Activated CD4-positive, alpha-beta T cell treated with anti-CD3 and anti-CD28 coated beads, Interleukin-2, amount 50 U/mL, for 24 hours (primary cell): Measurements from ENCODE around the gene EFNA4.

ENCODE experiments used
- DNase-seq, 2 donors: peaks; one replicate each; pipeline ENCODE4 v3.0.0-alpha.2; 2020; ENCODE audit warnings: low read depth in 1 of 2, low spot score in 1 of 2

EFNA4 gene

DNA sequence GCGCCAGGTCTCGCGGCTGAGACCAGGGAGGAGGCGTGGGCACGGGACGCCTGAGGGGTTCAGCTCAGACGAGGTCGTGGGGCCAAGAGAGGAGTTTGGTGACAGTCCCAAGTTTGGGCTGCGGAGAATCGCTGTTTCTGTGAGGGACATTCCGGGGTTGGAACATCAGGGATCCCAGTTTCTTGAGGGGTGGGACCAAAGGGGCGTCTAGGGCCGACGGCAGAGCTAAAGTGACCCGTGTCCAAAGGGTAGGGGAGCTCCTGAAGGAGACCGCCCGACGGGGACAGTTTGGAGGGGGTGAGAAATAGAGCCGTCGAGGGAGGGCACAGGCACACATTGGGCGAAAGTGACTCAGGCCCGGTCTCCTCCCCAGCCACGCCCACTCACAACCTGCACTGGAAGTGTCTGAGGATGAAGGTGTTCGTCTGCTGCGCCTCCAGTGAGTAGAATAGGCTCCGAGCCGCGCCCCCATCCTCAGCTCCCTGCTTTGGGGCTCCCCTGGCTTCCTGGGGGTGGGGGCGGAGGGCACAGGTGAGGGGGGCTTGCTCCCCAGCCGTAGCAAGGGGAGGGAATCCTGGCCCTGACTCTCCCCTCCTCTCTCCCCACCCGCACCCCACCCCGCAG is 22.1 kb downstream of the EFNA4 start:
- peak; percentile 52 to 70 for DNase-seq

DNA sequence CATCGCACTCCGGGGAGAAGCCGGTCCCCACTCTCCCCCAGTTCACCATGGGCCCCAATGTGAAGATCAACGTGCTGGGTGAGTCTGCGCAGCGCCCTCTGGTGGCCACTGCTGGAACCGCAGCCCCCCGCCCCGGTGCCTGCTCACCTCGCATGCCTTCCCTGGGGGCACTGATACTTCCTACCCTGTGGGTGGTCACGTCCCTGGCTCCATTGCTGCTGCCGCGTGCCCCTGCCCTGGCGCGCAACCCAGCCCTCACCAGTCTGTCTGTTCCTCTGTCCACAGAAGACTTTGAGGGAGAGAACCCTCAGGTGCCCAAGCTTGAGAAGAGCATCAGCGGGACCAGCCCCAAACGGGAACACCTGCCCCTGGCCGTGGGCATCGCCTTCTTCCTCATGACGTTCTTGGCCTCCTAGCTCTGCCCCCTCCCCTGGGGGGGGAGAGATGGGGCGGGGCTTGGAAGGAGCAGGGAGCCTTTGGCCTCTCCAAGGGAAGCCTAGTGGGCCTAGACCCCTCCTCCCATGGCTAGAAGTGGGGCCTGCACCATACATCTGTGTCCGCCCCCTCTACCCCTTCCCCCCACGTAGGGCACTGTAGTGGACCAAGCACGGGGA is 22.7 kb downstream of the EFNA4 start:
- DNase-seq: peak; percentile 68 to 73

DNA sequence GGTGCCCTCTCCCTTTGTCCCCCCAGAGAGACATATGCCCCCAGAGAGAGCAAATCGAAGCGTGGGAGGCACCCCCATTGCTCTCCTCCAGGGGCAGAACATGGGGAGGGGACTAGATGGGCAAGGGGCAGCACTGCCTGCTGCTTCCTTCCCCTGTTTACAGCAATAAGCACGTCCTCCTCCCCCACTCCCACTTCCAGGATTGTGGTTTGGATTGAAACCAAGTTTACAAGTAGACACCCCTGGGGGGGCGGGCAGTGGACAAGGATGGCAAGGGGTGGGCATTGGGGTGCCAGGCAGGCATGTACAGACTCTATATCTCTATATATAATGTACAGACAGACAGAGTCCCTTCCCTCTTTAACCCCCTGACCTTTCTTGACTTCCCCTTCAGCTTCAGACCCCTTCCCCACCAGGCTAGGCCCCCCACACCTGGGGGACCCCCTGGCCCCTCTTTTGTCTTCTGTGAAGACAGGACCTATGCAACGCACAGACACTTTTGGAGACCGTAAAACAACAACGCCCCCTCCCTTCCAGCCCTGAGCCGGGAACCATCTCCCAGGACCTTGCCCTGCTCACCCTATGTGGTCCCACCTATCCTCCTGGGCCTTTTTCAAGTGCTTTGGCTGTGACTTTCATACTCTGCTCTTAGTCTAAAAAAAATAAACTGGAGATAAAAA is 23.5 kb downstream of the EFNA4 start:
- DNase-seq: no peak

DNA sequence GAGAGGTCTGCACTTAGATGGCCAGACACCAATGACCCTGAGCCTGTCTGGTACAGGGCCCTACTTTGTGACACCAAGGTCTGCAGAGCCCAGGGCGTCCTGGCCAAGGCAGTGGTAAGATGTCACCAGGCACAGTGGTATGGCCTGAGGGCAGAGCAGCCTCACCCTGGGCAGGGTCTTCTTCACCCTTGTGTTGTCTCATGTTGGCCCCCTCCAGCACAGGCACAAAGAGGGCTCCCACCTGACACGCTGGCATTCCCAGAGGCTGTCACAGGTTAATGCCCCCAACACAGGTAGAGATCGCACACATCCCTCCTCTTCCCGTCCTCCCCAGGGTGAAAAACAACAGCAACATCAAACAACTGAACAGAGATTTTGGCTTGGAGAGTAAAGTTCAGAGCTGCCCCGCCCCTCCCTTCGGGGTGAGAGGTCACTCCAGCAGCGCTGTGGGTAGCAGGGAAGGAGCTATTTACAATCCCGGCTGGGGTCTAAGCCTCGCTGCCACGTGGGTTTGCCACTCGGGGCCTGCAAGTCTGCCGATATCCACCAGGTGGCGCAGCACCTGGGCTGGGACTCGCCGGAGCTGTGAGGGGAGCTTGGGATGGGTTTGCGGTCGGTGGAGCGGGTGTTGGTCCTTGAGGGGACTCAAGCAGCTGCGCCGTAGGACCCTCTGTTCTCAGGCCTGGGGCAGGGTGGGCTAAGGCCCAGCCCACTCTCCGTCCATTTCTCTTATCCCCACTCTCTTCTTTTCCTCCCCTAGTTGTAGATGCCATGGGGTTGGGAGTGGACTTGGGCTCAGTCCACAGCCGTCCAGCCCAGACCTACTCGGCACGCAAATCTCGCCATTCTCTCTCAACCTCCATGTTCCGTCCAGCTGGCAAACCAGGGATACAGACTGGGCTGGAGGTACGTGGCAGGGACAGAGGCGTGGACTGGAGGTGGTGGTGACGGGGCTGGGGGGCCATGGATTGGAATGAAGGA is 27.8 kb downstream of the EFNA4 start:
- peak; percentile 79 to 85 for DNase-seq

DNA sequence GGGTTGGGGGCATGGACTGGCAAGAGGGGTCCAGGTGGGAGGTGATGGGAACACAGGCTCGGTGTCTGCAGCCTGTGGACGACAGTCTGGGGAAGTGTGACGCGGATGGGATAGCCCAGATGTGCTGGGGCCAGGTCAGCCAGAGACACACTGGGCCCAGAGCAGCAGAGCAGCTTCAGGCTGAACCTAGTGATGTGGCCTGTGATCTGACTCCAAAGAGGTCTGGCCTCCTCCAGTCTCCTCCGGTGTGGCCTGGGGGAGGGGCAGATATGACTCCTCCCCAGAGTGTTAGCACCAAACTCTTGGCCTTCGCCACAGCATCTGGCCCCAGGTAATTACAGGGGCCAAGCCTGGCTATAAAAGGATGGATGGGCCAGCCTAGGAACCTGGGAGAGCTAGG is 28.6 kb downstream of the EFNA4 start:
- no peak for DNase-seq

DNA sequence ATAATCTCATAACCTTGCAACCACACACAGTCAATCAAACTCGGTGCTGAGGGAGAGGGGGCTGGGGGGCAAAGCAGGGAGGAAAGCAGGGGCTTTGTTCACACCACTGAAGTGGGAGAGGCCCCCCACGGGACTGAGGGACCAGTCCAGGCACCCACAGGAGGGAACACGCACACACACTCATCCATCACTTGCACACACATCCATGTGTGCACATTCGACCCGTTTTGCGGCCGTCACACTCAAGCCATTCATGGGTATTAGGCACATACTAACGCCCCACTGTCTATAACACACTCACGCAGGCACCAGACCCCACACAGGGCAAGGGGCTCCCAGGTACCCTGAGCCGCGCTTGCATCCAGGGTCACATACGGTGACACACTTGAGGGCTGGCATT is 29.1 kb downstream of the EFNA4 start:
- DNase-seq: no peak

DNA sequence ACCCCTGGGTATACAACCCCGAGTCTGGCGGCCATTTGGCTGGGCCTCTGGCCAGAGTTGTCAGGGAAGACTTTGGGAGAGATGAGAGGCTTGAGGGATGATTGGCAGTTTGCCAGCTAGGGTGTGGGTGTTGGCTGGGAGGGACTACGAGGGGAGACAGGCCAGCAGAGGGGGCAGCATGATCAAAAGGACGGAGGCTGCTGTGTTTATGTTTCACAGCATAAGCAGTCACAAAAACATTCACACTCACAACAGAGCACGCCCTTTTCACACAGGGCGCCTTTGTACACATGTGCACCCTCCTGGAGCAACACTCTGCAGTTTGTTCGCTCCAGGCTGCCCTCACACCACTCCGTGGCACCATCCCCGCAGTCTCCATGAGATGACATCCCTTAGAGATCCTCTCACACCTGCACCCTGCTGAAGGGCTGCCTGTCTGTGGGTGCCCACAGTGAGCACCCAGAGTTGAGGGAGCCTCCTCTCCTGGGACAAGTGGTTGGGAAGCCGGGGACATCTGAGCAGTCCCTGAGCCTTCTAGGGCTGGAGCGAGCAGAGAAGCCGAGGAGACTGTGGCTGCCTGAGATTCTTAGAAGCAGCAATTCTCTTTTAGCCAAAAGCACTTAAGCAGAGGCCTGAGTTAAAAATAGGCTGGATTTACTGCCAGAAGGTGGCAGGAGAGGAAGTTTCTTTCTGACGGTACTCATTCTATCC is 30.5 kb downstream of the EFNA4 start:
- DNase-seq: no peak

DNA sequence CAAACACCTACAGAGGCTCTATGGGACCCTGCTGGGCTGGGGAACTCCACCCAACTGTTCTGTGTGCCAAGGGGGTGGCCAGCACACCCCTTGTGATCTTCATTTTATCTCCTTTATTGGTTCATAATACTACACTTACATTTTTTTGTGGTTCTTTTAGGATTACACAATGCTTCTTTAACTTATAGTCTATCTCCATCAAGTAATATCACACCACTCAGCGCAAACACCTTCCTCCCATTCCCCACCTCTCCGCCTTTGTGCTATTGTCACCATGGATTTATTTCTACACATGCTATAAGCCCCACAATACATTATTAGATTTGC is 31.0 kb downstream of the EFNA4 start:
- DNase-seq: no peak

DNA sequence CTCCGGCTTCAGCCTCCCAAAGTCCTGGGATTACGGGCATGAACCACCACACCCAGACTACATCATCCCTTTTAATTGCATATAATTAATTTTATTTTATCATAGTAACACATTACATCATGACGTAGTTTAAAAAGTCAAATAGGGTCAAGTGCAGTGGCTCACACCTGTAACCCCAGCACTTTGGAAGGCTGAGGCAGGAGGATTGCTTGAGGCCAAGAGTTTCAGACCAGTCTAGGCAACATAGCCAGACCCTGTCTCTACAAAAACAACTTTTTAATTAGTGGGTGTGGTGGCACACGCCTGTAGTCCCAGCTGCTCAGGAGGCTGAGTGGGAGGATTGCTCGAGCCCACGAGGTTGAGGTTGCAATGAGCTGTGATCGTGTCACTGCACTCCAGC is 35.8 kb downstream of the EFNA4 start:
- DNase-seq: no peak

DNA sequence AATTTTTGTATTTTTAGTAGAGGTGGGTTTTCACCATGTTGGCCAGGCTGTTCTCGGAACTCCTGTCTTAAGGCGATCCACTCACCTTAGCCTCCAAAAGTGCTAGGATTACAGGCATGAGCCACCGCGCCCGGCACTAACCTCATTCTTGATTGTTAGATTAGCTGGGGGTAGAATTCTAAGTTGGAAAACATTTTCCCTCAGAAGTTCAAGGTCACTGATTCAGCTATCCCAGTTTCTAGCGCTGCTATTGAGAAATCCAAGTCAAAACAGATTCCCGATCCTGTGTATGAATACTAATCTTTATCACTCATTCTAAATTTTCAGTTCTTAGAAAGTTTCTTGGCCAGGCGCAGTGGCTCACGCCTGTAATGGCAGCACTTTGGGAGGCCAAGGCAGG is 39.8 kb downstream of the EFNA4 start:
- no peak for DNase-seq

DNA sequence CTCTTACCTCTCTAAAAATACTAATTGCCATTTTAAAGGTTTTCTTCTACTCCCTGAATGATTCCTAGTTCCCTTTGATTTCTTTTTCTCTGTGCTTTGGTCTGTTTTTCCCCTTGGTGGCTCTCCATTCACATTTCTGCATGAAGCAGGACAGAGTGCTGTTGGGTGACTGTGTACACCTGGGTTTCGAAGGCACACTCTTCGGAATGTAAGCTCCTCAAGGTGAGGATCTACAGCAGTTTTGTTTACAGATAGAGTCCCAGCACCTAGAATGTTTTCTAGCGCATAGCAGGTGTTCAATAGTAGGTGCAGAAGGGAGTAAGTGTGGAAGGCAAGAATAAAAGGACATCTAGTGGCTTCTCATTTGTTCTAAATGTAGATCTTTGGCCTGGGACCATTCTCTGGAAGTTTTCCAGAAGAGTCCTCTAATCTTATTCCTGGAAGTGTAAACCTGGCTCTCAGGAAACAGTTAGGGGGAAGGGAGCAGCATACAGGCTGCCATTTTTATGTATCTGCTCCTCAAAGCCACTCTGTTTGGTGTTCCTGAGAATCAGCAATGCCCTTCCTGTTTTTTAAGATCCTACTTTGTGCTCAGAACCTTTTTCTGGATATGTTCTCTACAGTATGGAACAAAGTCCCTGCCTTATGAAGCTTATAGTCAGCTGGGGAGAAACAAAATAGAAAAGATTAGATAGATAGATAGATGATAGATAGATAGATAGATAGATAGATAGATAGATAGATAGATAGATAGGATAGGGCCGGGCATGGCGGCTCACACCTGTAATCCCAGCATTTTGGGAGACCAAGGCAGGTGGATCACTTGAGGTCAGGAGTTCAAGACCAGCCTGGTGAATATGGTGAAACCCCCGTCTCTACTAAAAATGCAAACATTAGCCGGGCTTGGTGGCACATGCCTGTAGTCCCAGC is 41.3 kb downstream of the EFNA4 start:
- DNase-seq: no peak

DNA sequence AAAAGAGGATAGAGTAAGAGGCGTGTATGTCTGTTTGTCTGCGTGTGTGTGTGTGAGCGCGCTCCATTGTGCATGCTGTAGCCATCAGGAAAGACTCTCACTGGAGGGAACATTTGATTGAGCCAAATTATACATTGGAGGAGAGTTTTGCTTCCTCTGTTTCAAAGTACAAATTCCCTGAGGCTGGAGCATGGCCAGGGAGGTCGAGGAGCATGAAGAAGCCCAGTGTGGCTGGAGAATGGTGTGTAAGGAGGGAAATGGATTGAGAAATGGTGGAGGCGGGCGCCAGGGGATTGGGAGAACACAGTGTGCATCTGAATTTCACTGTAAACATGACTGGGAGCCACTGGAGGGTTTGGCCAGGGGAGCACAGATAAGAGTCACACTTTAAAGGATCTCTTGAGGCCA is 42.1 kb downstream of the EFNA4 start:
- no peak for DNase-seq

DNA sequence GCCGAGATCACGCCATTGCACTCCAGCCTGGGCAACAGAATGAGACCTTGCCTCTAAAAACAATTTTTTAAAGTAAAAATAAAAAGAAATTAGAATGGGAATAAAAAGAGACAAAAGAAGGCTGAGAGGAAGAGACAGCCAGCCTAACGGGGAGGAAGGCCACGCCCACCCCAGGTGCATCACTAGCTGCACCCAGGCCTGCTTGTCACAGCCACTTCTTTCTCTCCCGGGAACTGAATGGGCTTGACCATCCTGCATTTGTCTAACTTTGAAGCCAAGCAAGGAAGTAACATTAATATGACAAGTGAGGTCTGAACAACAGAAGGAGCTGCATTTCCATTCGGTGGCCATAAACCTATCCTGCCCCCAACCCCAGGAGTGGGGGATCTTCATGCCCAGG is 43.3 kb downstream of the EFNA4 start:
- DNase-seq: no peak

DNA sequence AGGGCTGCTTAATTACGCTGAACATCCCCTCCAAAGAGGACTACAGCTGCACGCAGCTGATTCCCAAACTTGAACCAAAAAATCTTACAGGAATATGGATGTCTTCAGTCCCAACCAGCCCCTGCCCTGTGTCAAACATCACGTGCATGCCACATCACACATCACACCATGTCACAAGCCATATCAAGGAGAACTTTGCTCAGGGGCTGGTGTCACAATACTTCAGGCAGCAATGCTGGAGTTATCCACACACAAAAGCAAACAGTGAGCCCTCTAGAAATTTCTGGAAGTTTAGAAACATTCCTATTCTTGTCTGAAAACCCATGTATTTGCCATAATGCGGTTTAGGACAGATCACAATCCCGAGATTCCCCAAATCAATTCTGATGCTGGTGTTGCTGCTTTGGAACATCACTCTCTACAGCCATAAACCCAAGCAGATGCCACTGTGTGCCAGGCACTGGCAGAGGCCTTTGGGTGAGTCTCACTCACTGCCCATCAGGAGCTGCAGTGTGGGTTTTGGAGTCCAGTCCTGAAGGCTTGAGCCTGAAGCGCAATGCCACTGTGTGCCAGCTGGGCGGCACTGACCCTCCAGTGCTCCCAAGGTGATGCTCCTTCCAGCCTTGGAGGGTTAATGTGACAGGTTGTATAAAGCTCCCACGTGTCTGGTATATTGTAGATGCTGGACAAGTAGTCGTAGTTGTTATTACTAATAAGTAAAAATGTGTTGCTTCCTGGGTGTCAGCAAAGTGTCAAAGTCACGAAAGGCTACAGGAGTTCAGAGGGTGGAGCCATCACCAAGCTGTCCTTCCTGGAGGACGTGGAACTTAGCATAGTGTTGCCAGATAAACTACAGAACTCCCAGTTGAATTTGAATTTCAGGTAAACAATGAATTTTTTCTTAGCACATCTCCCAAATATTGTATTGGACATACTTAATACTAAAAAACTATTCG is 44.0 kb downstream of the EFNA4 start:
- no peak for DNase-seq

DNA sequence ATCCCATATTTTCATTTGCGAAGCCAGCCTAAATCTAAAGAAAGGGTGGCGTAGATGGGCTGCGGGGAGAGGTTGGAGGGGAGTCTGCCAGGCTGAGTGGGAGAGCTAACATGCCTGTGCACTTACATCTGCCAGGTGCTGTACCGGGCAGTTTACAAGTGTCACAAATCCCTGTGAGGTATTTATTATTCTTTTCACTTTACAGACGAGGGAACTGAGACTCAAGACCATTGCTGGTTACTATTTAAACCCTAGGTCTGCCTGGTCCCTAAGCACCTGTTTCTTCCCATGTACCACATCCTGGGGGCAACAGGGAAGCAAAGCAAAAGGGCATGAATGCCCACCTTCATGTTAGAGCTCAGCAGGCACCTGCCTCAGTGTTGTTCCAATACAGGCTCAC is 44.8 kb downstream of the EFNA4 start:
- DNase-seq: no peak

DNA sequence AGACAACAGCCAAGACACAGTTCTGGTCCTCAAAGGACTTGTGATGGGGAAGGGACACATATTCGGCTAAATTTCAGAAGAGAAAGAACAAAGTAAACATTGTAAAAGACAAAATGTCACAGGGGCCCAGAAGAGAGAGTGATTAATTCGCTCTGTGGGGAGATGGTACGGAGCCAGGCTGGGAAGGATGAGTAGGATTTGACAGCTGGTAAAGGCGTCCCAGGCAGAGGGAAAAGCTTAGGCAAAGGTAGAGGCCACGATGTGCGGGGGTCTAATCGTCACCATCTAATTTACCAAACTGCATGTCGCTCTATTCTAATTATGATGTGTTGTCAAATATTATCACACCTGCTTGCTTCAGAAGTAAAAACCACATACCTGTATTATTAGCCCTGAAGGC is 46.8 kb downstream of the EFNA4 start:
- DNase-seq: no peak

DNA sequence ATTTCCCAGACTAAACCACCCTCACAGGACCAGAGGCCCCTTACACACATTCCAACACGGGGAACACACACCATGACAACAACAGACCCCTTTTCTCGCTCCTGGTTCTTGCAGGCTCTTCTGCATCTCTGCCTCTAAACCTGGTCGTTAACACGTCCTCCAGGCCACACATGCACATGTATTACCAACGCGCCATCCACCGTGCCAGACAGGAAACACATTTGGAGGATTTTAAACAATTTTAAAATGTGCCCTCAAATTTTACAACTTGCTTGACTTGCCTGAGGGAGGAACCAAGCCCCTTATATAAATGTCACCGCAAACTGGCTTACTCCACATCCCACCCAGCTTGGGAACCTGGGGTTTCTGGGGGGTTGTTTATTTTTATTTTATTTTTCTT is 47.3 kb downstream of the EFNA4 start:
- no peak for DNase-seq

DNA sequence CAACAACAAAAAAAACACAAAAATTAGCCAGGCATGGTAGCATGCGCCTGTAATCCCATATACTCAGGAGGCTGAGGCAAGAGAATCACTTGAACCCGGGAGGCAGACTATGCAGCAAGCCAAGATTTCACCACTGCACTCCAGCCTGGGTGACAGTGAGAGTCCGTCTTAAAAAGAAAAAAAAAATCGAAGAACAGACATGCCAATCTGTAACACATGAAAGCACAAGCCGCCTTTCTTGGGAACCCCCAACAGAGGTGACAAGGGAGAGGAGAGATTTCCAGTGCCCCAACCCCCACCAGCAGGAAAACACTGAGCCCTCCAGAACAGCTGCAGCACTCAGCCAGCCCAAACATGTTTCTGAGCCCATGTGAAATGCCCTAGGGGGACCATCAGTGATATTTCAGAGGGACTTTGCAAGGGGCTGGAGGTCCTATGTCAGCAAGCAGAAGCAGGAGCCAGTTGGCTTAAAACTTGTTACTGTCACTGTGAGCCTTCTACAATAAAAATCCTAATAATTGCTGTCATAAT is 50.0 kb downstream of the EFNA4 start:
- no peak for DNase-seq
